ENCODE results near the gene PRR7.

GRCh38 chr5:177453852-177454396 is 7.3 kb downstream of the PRR7 start:
- TF ChIP-seq ATF3 (IDR thresholded peaks at IDR 0.05) = no peak
- TF ChIP-seq SP1 (IDR thresholded peaks at IDR 0.05) = no peak
- no peak for TF ChIP-seq CTCF (IDR thresholded peaks at IDR 0.05; ENCODE audit: low read depth, low read length, missing input control)
- no peak for TF ChIP-seq RAD21 (IDR thresholded peaks at IDR 0.05)
- no peak for TF ChIP-seq RXRA (IDR thresholded peaks at IDR 0.05)
- no peak for TF ChIP-seq REST (IDR thresholded peaks at IDR 0.05)

Measured in liver (tissue), 3 donors.